DMS114 treated with DMSO at 0.1 percent for 48 hours (cell line): ENCODE measurements around the gene CEBPA.
"Not testable (repeated sequence)": the region's sequence is repeated elsewhere in the genome, so short reads cannot be mapped to it uniquely, and the experiment has no call there.

Experiments used
- DNase-seq: peaks from one replicate; lab custom pipeline; 2025; ENCODE audit not compliant: unreplicated experiment; lab: John Stamatoyannopoulos, UW

The CEBPA gene

GRCh38 chr19:33325920-33326319 lies 23.6 kb upstream of the CEBPA start:
- no peak for DNase-seq

GRCh38 chr19:33324628-33325027 lies 22.3 kb upstream of the CEBPA start:
- DNase-seq = no peak

GRCh38 chr19:33323093-33323820 lies 20.9 kb upstream of the CEBPA start:
- no peak for DNase-seq

GRCh38 chr19:33320636-33321035 lies 18.3 kb upstream of the CEBPA start:
- DNase-seq = no peak

GRCh38 chr19:33317991-33318390 lies 15.7 kb upstream of the CEBPA start:
- not testable (repeated sequence) for DNase-seq

- no peak for DNase-seq
These were observed 15.2 kb upstream of the CEBPA start for GRCh38 chr19:33317517-33317916.

GRCh38 chr19:33316541-33317264 lies 14.4 kb upstream of the CEBPA start:
- DNase-seq = no peak

GRCh38 chr19:33312808-33313207 lies 10.5 kb upstream of the CEBPA start:
- DNase-seq = not testable (repeated sequence)

GRCh38 chr19:33312065-33312464 lies 9.7 kb upstream of the CEBPA start:
- DNase-seq = no peak

- no peak for DNase-seq
These were observed 9.0 kb upstream of the CEBPA start for GRCh38 chr19:33311326-33311682.

GRCh38 chr19:33310606-33311325 lies 8.4 kb upstream of the CEBPA start:
- no peak for DNase-seq

GRCh38 chr19:33309826-33310225 lies 7.5 kb upstream of the CEBPA start:
- no peak for DNase-seq

GRCh38 chr19:33306853-33307792 lies 4.8 kb upstream of the CEBPA start:
- no peak for DNase-seq

- no peak for DNase-seq
These were observed 3.9 kb upstream of the CEBPA start for GRCh38 chr19:33306191-33306590.

GRCh38 chr19:33304760-33305647 lies 2.7 kb upstream of the CEBPA start:
- no peak for DNase-seq

- DNase-seq = no peak
These were observed 2.0 kb upstream of the CEBPA start for GRCh38 chr19:33304371-33304759.

- DNase-seq = no peak
These were observed 1.5 kb upstream of the CEBPA start for GRCh38 chr19:33303791-33304345.

- DNase-seq = no peak
These were observed 848 bp upstream of the CEBPA start for GRCh38 chr19:33302974-33303790.

- no peak for DNase-seq
These were observed 497 bp downstream of the CEBPA start for GRCh38 chr19:33301900-33302174.
